HepG2 (cell line): ENCODE measurements around the gene DHX16. TPM values are rescaled to one million over a fixed set of nuclear protein-coding genes. Genes with fewer than 3 reads are reported as not detected.
A peak's percentile ranks its signal among the peaks of the same experiment; 100 is the strongest.

ENCODE experiments used
- AKAP8 ChIP-seq: sonication (generic); formaldehyde crosslinking; IDR thresholded peaks from 2 replicates; pipeline ENCODE4 v1.5.1; 2020; ENCODE audit warnings: mild to moderate bottlenecking, missing genetic modification reagents
- CBX2 ChIP-seq, 2 experiments: fragments of 200-600 bp in 1 of 2; sonication (generic); formaldehyde crosslinking in 1 of 2; IDR thresholded peaks; 2 replicates each; pipeline versions ENCODE4 v1.7.0 to v1.8.1; 2018 to 2022; ENCODE audit warnings: low read depth in 2 of 2, low read length in 1 of 2, mild to moderate bottlenecking in 1 of 2, missing genetic modification reagents in 1 of 2
- ETV6 ChIP-seq: sonication (generic); formaldehyde crosslinking; conservative IDR thresholded peaks from 2 replicates; pipeline ENCODE4 v1.4.0; 2020; ENCODE audit warnings: missing genetic modification reagents
- HNRNPK ChIP-seq: fragments of 200-400 bp; formaldehyde crosslinking; IDR thresholded peaks from 2 replicates; pipeline ENCODE4 v1.6.1; 2018; ENCODE audit warnings: low read length, low read depth, moderate library complexity, mild to moderate bottlenecking; ENCODE audit not compliant: poor library complexity, severe bottlenecking
- IRX3 ChIP-seq: sonication (generic); formaldehyde crosslinking; IDR thresholded peaks from 2 replicates; pipeline ENCODE4 v1.8.1; 2023; ENCODE audit warnings: mild to moderate bottlenecking, low read depth, missing genetic modification reagents, borderline replicate concordance
- JUN ChIP-seq: sonication (generic); formaldehyde crosslinking; IDR thresholded peaks from 2 replicates; pipeline ENCODE4 v1.4.0; 2020; ENCODE audit warnings: mild to moderate bottlenecking, missing genetic modification reagents
- NPAS2 ChIP-seq: sonication (generic); formaldehyde crosslinking; IDR thresholded peaks from 2 replicates; pipeline ENCODE4 v1.8.0; 2022; ENCODE audit warnings: mild to moderate bottlenecking, missing genetic modification reagents, borderline replicate concordance
- NR3C1 ChIP-seq: sonication (generic); formaldehyde crosslinking; IDR thresholded peaks from 2 replicates; pipeline ENCODE4 v1.4.0; 2020; ENCODE audit warnings: missing genetic modification reagents
- SOX6 ChIP-seq, 2 experiments: fragments of 450-650 bp in 1 of 2; sonication (generic) in 1 of 2; formaldehyde crosslinking in 1 of 2; IDR thresholded peaks; 2 replicates each; pipeline versions ENCODE4 v1.4.0 to v1.6.1; 2017 to 2020; ENCODE audit warnings: antibody characterized with exemption in 1 of 2, mild to moderate bottlenecking in 1 of 2, missing genetic modification reagents in 1 of 2
- SRSF4 ChIP-seq: fragments of 200-400 bp; formaldehyde crosslinking; IDR thresholded peaks from one replicate; pipeline ENCODE4 v1.6.1; 2018; ENCODE audit warnings: mild to moderate bottlenecking, low read depth, low read length, moderate library complexity; ENCODE audit not compliant: poor library complexity, severe bottlenecking
- XBP1 ChIP-seq: sonication (generic); formaldehyde crosslinking; IDR thresholded peaks from 2 replicates; pipeline ENCODE4 v1.5.0; 2020; ENCODE audit warnings: missing genetic modification reagents
- ZNF143 ChIP-seq: sonication (generic); formaldehyde crosslinking; IDR thresholded peaks from 2 replicates; pipeline ENCODE4 v1.4.0; 2020; ENCODE audit warnings: missing genetic modification reagents
- ZNF251 ChIP-seq: sonication (generic); formaldehyde crosslinking; IDR thresholded peaks from 2 replicates; pipeline ENCODE4 v1.9.0; 2021; ENCODE audit warnings: mild to moderate bottlenecking, missing genetic modification reagents
- ZNF354B ChIP-seq: sonication (generic); formaldehyde crosslinking; IDR thresholded peaks from 2 replicates; pipeline ENCODE4 v1.8.0; 2022; ENCODE audit warnings: mild to moderate bottlenecking, missing genetic modification reagents
- ZNF446 ChIP-seq: sonication (generic); formaldehyde crosslinking; IDR thresholded peaks from 2 replicates; pipeline ENCODE4 v1.5.0; 2020; ENCODE audit warnings: mild to moderate bottlenecking, missing genetic modification reagents
- ZNF501 ChIP-seq: sonication (generic); formaldehyde crosslinking; IDR thresholded peaks from 2 replicates; pipeline ENCODE4 v1.5.1; 2020; ENCODE audit warnings: mild to moderate bottlenecking, moderate library complexity, missing genetic modification reagents
- ZNF660 ChIP-seq: sonication (generic); formaldehyde crosslinking; IDR thresholded peaks from 2 replicates; pipeline ENCODE4 v1.5.1; 2020; ENCODE audit warnings: mild to moderate bottlenecking, low read depth, missing genetic modification reagents, borderline replicate concordance
- ZSCAN25 ChIP-seq: sonication (generic); formaldehyde crosslinking; IDR thresholded peaks from 2 replicates; pipeline ENCODE4 v1.8.0; 2022; ENCODE audit warnings: mild to moderate bottlenecking, missing genetic modification reagents
- polyA plus RNA-seq, 8 experiments: library from polyadenylated mRNA; depleted of rRNA in 3 of 8; stranded (reverse) in 7 of 8; unstranded in 1 of 8; fragments of >200 nt; fragmentation: Illumina TruSeq in 4 of 8; extraction: Trizol in 4 of 8; gene quantifications; 2 replicates each; pipeline versions ENCODE4 v1.2.1 to v1.2.3, GENCODE V29; 2011 to 2016; ENCODE audit warnings: low read depth in 4 of 8, missing spikeins in 1 of 8, mixed read lengths in 1 of 8; ENCODE audit not compliant: insufficient read depth in 1 of 8
- total RNA-seq, 5 experiments: library from RNA; depleted of rRNA; stranded (reverse); fragments of >200 nt; fragmentation: Illumina TruSeq; extraction: Trizol; gene quantifications; 2 replicates each; pipeline ENCODE4 v1.2.3, GENCODE V29; 2016; ENCODE audit warnings: low read depth in 1 of 5
- TF ChIP-seq, protein P1 (sequence below): sonication (generic); formaldehyde crosslinking; IDR thresholded peaks from 2 replicates; pipeline ENCODE4 v1.5.1; 2020; ENCODE audit warnings: mild to moderate bottlenecking, missing genetic modification reagents, borderline replicate concordance
- TF ChIP-seq, protein P2 (sequence below): sonication (generic); formaldehyde crosslinking; IDR thresholded peaks from 2 replicates; pipeline ENCODE4 v1.4.0; 2020; ENCODE audit warnings: missing genetic modification reagents, borderline replicate concordance
- TF ChIP-seq, protein P3 (sequence below): sonication (generic); formaldehyde crosslinking; IDR thresholded peaks from 2 replicates; pipeline ENCODE4 v1.4.0; 2020; ENCODE audit warnings: mild to moderate bottlenecking, missing genetic modification reagents
- TF ChIP-seq, protein P4 (sequence below): conservative IDR thresholded peaks from 2 replicates; pipeline ENCODE4 v1.6.1; 2018; ENCODE audit warnings: missing genetic modification reagents

Gene DHX16
- total and polyA plus RNA-seq, 2 of the 13 experiments (the other 11 are each of a cell fraction or from before 2014, with no cell fraction given), result 57.0 to 58.5 TPM

DNA sequence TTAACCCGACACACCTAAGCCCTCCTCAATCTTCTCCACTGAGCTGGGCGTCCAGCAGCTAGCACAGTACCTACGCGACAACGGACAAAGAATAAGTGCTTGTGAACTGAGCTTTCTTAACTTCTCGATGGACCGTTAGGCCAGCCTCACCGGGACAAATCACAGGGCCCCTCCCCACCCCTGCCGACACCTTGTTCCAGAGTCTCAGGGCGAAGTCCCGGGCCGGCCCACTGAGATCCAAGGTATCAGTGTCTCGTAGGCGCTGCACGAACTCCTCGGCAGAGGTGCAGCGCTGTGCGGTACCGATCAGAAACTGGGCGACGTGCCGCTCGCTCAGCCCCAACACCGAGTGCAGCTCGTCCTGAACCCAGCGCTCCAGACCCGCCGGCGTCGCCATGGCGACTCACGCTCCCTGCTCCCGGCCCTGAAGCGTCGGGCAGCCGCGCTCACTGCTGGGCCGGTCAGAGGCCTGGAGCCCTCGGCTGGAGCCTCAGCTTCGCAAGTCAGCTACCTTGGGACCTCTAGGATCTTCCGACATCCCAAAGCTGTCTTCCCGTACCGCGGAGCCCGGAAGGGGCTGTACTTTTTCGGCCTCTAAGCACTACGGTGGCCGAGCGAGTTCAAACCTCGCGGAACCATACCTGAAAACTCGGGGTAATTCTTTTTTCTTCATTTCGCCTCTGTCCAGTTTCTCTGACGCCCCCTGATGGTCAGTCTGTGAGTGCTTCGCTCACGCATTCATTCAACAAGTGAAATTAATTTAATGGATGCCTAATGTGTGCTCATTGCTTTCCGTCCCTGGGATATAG lies at the start of gene DHX16 (continued):
- TF ChIP-seq, protein P1, sequence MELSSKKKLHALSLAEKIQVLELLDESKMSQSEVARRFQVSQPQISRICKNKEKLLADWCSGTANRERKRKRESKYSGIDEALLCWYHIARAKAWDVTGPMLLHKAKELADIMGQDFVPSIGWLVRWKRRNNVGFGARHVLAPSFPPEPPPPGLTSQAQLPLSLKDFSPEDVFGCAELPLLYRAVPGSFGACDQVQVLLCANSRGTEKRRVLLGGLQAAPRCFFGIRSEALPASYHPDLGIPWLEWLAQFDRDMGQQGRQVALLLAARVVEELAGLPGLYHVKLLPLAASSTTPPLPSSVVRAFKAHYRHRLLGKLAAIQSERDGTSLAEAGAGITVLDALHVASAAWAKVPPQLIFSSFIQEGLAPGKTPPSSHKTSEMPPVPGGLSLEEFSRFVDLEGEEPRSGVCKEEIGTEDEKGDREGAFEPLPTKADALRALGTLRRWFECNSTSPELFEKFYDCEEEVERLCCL, result no peak; the same call in 1 of the 2 replicates
- TF ChIP-seq HNRNPK (no peak), ZNF446 (CRISPR knock-in tag) (no peak), JUN (CRISPR knock-in tag) (no peak), NPAS2 (CRISPR knock-in tag) (no peak), ZNF251 (CRISPR knock-in tag) (no peak), ZNF354B (CRISPR knock-in tag) (no peak), ZNF660 (CRISPR knock-in tag) (no peak), XBP1 (no peak; the same call in 1 of the 2 replicates), ZNF143 (CRISPR knock-in tag) (peak; percentile 30; the same call in 1 of the 2 replicates), IRX3 (no peak; the same call in 1 of the 2 replicates), SRSF4 (no peak), ZSCAN25 (peak; percentile 85), SOX6 (IDR thresholded peaks at IDR 0.05) (no peak), SOX6 (CRISPR knock-in tag; IDR thresholded peaks at IDR 0.05) (peak; percentile 78), AKAP8 (CRISPR knock-in tag) (no peak), ETV6 (CRISPR knock-in tag) (no peak; the same call in 1 of the 2 replicates), CBX2 (IDR thresholded peaks at IDR 0.05; ENCODE audit: low read depth, low read length) (no peak), CBX2 (CRISPR knock-in tag; IDR thresholded peaks at IDR 0.05; ENCODE audit: low read depth) (no peak), ZNF501 (CRISPR knock-in tag) (peak; percentile 96), NR3C1 (CRISPR knock-in tag) (no peak)
- TF ChIP-seq, protein P2, sequence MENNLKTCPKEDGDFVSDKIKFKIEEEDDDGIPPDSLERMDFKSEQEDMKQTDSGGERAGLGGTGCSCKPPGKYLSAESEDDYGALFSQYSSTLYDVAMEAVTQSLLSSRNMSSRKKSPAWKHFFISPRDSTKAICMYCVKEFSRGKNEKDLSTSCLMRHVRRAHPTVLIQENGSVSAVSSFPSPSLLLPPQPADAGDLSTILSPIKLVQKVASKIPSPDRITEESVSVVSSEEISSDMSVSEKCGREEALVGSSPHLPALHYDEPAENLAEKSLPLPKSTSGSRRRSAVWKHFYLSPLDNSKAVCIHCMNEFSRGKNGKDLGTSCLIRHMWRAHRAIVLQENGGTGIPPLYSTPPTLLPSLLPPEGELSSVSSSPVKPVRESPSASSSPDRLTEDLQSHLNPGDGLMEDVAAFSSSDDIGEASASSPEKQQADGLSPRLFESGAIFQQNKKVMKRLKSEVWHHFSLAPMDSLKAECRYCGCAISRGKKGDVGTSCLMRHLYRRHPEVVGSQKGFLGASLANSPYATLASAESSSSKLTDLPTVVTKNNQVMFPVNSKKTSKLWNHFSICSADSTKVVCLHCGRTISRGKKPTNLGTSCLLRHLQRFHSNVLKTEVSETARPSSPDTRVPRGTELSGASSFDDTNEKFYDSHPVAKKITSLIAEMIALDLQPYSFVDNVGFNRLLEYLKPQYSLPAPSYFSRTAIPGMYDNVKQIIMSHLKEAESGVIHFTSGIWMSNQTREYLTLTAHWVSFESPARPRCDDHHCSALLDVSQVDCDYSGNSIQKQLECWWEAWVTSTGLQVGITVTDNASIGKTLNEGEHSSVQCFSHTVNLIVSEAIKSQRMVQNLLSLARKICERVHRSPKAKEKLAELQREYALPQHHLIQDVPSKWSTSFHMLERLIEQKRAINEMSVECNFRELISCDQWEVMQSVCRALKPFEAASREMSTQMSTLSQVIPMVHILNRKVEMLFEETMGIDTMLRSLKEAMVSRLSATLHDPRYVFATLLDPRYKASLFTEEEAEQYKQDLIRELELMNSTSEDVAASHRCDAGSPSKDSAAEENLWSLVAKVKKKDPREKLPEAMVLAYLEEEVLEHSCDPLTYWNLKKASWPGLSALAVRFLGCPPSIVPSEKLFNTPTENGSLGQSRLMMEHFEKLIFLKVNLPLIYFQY (CRISPR knock-in tag), result peak; percentile 77
- TF ChIP-seq, protein P3, sequence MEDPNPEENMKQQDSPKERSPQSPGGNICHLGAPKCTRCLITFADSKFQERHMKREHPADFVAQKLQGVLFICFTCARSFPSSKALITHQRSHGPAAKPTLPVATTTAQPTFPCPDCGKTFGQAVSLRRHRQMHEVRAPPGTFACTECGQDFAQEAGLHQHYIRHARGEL (CRISPR knock-in tag), result no peak
- TF ChIP-seq, protein P4, sequence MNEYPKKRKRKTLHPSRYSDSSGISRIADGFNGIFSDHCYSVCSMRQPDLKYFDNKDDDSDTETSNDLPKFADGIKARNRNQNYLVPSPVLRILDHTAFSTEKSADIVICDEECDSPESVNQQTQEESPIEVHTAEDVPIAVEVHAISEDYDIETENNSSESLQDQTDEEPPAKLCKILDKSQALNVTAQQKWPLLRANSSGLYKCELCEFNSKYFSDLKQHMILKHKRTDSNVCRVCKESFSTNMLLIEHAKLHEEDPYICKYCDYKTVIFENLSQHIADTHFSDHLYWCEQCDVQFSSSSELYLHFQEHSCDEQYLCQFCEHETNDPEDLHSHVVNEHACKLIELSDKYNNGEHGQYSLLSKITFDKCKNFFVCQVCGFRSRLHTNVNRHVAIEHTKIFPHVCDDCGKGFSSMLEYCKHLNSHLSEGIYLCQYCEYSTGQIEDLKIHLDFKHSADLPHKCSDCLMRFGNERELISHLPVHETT (CRISPR knock-in tag), result 0 out of 2 replicates have a peak, but pooled peaks have one; percentile 62
